Left ventricle myocardium inferior (tissue), 1 donor: Measurements from ENCODE around the gene C16orf54. TPM values are rescaled to one million over a fixed set of nuclear protein-coding genes. Genes with fewer than 3 reads are reported as not detected.
"Not testable (repeated sequence)": the region's sequence is repeated elsewhere in the genome, so short reads cannot be mapped to it uniquely, and the experiment has no call there.

Experiments
- DNase-seq: peaks from one replicate; pipeline ENCODE4 v3.0.0-alpha.2; 2020
- H3K27ac ChIP-seq: fragments of 200-600 bp; replicated peaks from 2 replicates; pipeline ENCODE4 v1.8.0; 2021
- H3K27me3 ChIP-seq: fragments of 200-600 bp; 2 replicates; pipeline ENCODE4 v1.8.0; 2021; ENCODE audit warnings: low read depth
- H3K36me3 ChIP-seq: fragments of 200-600 bp; 2 replicates; pipeline ENCODE4 v1.8.0; 2021
- H3K4me1 ChIP-seq: fragments of 200-600 bp; 2 replicates; pipeline ENCODE4 v1.8.0; 2021
- H3K4me3 ChIP-seq: fragments of 200-600 bp; 2 replicates; pipeline ENCODE4 v1.8.0; 2021; ENCODE audit warnings: mild to moderate bottlenecking, moderate library complexity
- H3K9me3 ChIP-seq: fragments of 200-600 bp; replicated peaks from 2 replicates; pipeline ENCODE4 v1.8.0; 2021
- intact Hi-C: fragments of 100-400 bp; cut with micrococcal nuclease; formaldehyde crosslinking; loops from one replicate; pipeline ENCODE4 v1.11.0; 2022
- total RNA-seq: library from RNA; stranded (reverse); fragmentation: NEBNext Ultra II Directional; extraction: Animal tissue kit (Norgen Biotek cat#: 25700); gene quantifications from one replicate; pipeline ENCODE4 v1.2.1, GENCODE V29; 2021
- TF ChIP-seq, protein P1 (sequence below): fragments of 200-600 bp; IDR thresholded peaks from 2 replicates; pipeline ENCODE4 v1.8.0; 2021; ENCODE audit warnings: antibody characterized with exemption, mild to moderate bottlenecking, borderline replicate concordance
- donor health status: DM: no; HTN: yes; CAD: no; lungs with severe emphysema.

The C16orf54 gene
- total RNA-seq, 1 donor from 2014 or later: 0.63 TPM

GRCh38 chr16:29763326-29763725 lies 17.5 kb upstream of the C16orf54 start:
- Histone ChIP-seq H3K27ac (no peak overlapping the region), H3K36me3 (no peaks in the 10 kb centered on the region), H3K9me3 (no peaks in the 10 kb centered on the region), H3K4me1 (no peaks in the 10 kb centered on the region), H3K27me3 (peaks cover 10% of the 10 kb centered on the region), H3K4me3 (no peak overlapping the region)
- TF ChIP-seq, protein P1, sequence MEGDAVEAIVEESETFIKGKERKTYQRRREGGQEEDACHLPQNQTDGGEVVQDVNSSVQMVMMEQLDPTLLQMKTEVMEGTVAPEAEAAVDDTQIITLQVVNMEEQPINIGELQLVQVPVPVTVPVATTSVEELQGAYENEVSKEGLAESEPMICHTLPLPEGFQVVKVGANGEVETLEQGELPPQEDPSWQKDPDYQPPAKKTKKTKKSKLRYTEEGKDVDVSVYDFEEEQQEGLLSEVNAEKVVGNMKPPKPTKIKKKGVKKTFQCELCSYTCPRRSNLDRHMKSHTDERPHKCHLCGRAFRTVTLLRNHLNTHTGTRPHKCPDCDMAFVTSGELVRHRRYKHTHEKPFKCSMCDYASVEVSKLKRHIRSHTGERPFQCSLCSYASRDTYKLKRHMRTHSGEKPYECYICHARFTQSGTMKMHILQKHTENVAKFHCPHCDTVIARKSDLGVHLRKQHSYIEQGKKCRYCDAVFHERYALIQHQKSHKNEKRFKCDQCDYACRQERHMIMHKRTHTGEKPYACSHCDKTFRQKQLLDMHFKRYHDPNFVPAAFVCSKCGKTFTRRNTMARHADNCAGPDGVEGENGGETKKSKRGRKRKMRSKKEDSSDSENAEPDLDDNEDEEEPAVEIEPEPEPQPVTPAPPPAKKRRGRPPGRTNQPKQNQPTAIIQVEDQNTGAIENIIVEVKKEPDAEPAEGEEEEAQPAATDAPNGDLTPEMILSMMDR: no peak
- intact Hi-C loops: no loop called here
- DNase-seq: no peak

DNA sequence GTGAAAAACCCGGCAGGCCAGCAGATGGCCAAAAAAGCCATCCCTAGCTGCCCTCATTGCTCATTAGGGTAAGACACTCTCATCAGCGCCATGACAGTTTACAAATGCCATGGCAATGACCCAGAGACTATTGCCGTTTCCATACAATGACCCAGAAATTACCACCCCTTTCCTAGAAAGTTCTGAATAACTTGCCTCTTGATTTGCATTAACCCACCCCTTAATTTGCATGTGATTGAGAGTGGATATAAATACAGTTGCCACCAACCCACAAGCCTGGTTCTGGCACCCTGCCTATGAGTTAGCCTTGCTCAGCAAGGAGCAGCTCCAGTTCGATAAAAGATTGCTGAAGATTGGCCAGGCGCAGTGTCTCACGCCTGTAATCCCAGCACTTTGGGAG lies 16.1 kb upstream of the C16orf54 start:
- Histone ChIP-seq H3K27me3 (peaks cover 10% of the 10 kb centered on the region), H3K36me3 (no peaks in the 10 kb centered on the region), H3K27ac (no peak overlapping the region), H3K9me3 (no peaks in the 10 kb centered on the region), H3K4me1 (no peaks in the 10 kb centered on the region), H3K4me3 (no peak overlapping the region)
- DNase-seq: no peak
- intact Hi-C loops: no loop called here
- TF ChIP-seq, protein P1: no peak

- H3K36me3 ChIP-seq, H3K27ac ChIP-seq, H3K27me3 ChIP-seq, DNase-seq, H3K9me3 ChIP-seq, intact Hi-C loops, H3K4me3 ChIP-seq, H3K4me1 ChIP-seq: not testable (repeated sequence)
Measured at GRCh38 chr16:29761280-29761651, 15.5 kb upstream of the C16orf54 start.

GRCh38 chr16:29760567-29761279 lies 14.9 kb upstream of the C16orf54 start:
- TF ChIP-seq, protein P1: no peak
- DNase-seq: no peak
- intact Hi-C loops: no loop called here

GRCh38 chr16:29757950-29758466 lies 12.2 kb upstream of the C16orf54 start:
- no peaks in the 10 kb centered on the region for H3K27me3 ChIP-seq
- TF ChIP-seq, protein P1: no peak
- no peaks in the 10 kb centered on the region for H3K36me3 ChIP-seq
- no peak overlapping the region for H3K4me3 ChIP-seq
- no peak for DNase-seq
- H3K4me1 ChIP-seq: no peaks in the 10 kb centered on the region
- intact Hi-C loops: no loop called here
- H3K9me3 ChIP-seq: no peaks in the 10 kb centered on the region
- no peak overlapping the region for H3K27ac ChIP-seq

More at GRCh38 chr16:29760567-29761279, 14.9 kb upstream of the C16orf54 start:
- no peaks in the 10 kb centered on the region for H3K36me3 ChIP-seq
- no peaks in the 10 kb centered on the region for H3K4me1 ChIP-seq
- no peak overlapping the region for H3K4me3 ChIP-seq
- no peak overlapping the region for H3K27ac ChIP-seq
- peaks cover 10% of the 10 kb centered on the region for H3K27me3 ChIP-seq
- H3K9me3 ChIP-seq: no peaks in the 10 kb centered on the region

DNA sequence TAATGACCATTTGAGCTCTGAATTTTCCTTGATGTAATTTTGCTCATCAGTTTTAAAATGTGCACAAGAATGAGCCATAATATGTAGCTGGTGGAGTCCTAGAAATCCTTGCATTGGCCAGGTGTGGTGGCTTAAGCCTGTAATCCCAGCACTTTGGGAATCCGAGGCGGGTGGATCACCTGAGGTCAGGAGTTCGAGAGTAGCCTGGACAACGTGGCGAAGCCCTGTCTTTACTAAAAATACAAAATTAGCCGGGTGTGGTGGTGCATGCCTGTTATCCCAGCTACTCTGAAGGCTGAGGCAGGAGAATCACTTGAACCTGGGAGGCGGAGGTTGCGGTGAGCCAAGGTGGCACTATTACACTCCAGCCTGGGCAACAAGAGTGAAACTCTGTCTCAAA lies 11.3 kb upstream of the C16orf54 start:
- DNase-seq, H3K9me3 ChIP-seq, H3K4me3 ChIP-seq, H3K27ac ChIP-seq, intact Hi-C loops, H3K27me3 ChIP-seq, H3K4me1 ChIP-seq, H3K36me3 ChIP-seq: not testable (repeated sequence)
